HG02763 (cell line): ENCODE results near the gene USP32.
"Not testable (repeated sequence)": the region's sequence is repeated elsewhere in the genome, so short reads cannot be mapped to it uniquely, and the experiment has no call there.

Experiments used
- ATAC-seq: cut with Tn5 transposase; IDR thresholded peaks from one replicate; pipeline ENCODE4 v1.9.1; 2021; ENCODE audit warnings: mild to moderate bottlenecking, moderate library complexity; ENCODE audit not compliant: unreplicated experiment

The USP32 gene

GRCh38 chr17:60342492-60342891 is 49.4 kb downstream of the USP32 start:
- ATAC-seq, result not testable (repeated sequence)

DNA sequence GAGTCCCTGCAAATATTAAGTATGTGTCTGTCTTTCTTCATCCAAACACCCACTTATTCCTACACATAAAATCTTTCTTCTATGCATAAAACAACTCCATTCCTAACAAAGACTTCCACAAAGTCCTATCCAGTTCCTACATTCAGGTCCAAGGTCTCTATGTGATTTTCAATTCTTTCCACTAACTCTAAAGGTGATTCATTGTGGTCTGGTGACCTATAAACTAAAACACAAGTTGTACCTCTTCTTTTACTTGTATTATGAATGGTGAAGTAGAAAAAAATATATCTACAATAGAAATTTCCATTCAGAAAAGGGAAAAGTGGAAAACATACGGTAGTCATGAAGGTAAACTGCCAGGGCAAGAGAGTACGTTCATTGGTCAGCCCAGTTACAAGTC is 56.6 kb downstream of the USP32 start:
- ATAC-seq, result no peak

DNA sequence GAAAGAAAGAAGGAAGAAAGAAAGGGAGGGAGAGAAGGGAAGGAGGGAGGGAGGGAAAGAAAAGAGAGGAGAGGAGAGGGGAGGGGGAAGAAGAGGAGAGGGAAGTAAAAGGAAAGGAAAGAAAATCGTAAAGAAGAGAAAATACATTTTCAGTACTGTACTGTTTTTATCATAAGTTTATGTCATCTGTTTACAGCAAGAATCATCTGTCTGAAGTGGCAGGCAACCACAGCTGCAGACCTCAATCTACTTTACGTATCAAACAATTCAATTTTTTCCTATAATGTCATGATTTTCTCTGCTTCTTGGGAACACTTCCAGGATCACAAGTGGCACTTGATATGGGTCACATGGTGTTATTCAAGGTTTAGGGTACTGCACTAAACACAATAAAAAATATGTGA is 58.3 kb downstream of the USP32 start:
- ATAC-seq, result no peak

- not testable (repeated sequence) for ATAC-seq
These were observed 58.9 kb downstream of the USP32 start for GRCh38 chr17:60333072-60333471.

DNA sequence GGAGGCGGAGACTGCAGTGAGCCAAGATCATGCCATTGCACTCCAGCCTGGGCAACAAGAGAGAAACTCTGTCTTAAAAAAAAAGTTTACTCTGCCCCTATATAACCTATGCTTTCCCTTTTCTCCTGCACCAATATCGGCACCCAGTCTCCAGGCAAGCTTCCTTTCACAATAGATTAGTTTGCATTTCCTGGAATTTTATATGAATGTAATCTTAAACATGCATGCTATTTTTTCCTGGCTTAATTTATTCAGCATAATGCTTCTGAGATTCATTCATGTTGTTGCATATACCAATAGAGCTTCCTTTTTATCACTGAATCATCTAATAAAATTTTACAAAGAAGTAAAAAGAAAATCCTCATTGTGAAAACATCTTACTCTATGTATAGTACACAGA is 59.4 kb downstream of the USP32 start:
- no peak for ATAC-seq

DNA sequence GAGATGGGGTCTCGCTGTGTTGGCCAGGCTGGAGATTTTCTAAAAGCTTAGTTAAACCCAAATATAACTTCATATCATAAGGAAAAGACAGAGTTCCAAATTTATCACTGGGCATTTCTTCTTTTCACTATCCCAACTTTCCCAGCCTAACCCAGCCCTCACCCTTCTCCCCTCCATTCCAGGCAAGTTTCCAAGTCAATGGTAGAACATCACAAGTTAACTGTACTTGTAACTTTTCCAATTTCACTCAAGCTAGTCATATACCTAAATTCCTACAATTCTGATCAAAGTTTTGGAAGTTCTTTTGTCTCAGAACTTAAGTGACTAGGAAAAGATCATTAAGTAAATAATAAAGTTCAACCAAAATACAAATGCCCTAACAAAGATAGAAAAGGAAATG is 61.2 kb downstream of the USP32 start:
- no peak for ATAC-seq

GRCh38 chr17:60328679-60329078 is 63.3 kb downstream of the USP32 start:
- no peak for ATAC-seq

DNA sequence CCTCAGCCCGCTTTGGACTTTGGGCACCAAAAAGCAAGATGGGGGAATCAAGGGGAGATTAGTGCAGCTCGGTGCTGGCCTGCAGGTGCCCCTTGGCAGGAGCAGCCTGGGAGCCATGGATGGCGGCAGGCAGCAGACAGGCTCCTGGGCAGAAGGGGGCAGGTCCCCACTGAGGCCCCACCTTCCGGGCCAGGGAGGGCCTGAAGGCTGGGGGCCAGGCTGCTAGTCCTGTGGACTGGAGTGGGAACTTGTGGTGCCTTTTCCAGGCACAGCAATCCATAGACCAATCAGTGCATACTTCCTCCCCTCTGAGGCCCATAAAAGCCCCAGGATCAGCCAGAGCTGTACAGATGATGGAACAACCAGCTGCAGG is 64.0 kb downstream of the USP32 start:
- ATAC-seq, result no peak

GRCh38 chr17:60327134-60327900 is 64.6 kb downstream of the USP32 start:
- no peak for ATAC-seq

- ATAC-seq, result no peak
These were observed 65.2 kb downstream of the USP32 start for GRCh38 chr17:60326702-60327101.

DNA sequence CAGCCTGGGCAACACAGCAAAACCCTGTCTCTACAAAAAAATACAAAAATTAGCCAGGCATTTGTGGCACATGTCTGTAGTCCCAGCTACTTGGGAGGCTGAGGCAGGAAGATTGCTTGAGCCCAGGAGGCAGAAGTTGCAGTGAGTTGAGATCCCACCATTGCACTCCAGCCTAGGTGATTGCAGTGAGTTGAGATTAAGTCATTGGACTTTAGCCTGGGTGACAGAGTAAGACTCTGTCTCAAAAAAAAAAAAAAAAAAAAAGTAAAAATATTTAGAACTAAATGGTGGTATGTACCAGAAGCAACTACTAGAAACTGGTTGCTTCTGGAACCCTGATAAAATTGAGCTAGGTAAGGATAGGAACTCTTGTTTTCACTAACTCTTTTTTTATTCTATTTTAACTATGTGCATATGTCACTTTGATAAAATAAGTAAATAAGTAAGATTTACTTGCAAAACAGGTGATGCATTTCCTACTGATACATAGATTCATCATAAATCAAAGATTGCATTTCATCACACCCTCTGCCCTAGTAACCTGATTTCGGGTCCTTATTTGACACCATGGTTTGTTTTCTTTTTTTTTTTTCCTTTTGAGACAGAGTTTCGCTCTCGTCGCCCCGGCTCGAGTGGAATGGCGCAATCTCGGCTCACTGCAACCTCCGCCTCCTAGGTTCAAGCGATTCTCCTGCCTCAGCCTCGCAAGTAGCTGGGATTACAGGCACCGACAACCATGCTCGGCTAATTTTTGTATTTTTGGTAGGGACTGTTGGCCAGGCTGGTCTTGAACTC is 66.0 kb downstream of the USP32 start:
- no peak for ATAC-seq

DNA sequence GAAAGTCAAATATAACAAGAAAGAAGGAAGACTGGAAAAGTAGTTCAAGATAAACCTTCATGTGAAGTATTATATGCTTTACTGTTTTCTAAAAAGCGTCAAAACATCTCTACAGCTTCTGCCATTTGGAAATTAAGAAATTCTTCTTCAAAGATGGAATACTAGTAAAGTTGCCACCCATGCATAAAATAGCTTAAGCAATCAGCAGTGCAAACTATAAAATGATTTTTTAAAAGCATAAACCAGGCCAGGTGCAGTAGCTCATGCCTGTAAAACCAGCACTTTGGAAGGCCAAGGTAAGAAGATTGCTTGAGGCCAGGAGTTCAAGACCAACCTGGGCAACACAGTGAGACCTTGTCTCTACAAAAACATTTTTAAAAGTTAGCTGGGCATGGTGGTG is 68.2 kb downstream of the USP32 start:
- no peak for ATAC-seq

GRCh38 chr17:60322056-60322387 is 69.9 kb downstream of the USP32 start:
- no peak for ATAC-seq

DNA sequence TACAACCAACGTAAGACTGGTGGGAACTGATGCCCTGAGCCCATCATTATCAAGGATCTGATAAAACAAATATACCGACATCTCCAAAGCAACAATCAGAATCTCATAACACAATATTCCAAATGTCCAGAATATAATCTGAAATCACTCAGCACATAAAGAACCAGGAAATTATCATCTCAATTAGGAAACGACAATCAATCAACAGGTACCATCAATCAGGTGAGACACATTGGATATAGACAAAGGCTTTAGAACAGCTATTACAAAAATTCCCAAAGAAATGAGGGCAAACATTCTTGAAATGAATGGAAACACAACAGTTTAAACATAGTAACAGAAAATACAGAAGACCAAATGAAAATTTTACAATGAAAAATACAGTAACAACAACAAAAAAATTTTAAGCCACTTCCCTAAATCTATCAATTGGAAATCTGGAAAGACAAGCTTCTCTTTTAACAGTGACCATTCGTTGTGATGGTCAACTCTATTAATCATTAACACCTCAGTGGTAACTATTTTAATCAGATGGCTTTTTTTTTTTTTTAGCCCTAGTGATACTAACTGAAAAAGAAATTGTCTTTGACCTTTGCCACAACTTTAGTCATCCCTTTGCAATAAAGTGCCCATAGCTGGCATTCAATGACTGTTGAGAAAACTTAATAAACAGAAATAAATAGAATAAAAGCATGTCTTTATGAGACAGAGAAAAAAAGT is 70.4 kb downstream of the USP32 start:
- ATAC-seq, result no peak

GRCh38 chr17:60318830-60319229 is 73.1 kb downstream of the USP32 start:
- ATAC-seq, result no peak

- no peak for ATAC-seq
These were observed 73.6 kb downstream of the USP32 start for GRCh38 chr17:60318326-60318725.

DNA sequence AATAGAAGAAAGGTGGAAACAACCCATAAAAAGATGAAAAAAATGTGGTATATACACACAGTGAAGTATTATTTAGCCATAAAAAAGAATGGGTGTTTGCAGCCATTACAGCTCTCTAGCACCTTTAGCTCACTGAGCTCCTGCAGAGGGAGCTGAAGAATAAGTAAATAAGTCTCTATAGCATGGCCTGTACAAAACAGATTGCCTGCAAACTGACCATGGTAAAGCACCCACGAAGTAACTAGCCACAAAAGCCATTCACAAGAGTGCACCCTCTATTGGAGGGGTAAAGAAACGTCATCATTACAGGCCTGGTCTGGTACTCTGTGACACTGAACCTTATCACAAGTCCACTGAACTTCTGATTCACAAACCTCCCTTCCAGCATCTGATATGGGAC is 76.3 kb downstream of the USP32 start:
- no peak for ATAC-seq

DNA sequence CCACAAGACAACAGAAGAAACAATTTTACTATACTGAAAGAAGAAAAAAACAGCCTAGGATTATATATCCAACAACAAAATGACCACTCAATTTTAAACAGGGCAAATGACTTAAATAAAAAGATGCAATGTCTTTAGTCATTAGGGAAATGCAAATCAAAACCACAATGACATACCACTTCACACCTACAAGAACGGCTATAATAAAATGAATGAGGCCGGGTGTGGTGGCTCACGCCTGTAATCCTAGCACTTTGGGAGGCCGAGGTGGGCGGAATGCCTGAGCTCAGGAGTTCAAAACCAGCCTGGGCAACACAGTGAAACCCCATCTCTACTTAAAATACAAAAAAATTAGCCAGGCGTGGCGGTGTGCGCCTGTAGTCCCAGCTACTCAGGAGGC is 77.0 kb downstream of the USP32 start:
- ATAC-seq, result not testable (repeated sequence)

DNA sequence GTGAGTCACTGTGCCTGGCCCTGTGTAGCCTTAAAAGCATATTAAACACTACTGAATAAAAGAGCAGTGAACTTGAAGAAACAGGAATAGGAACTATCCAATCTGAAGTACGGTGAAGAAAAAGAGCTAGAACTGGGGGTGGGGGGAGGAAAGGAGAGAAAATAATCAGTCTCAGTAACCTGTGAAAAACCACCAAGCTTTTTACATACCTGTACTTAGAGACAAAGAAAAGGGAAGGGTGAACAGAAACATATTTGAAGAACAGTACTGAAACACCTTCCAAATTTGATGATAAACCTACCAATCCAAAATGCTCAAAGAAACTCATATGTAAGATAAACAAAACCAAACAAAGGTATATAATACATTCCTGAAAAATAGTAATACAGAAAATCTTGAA is 77.5 kb downstream of the USP32 start:
- ATAC-seq, result no peak

GRCh38 chr17:60311936-60312335 is 80.0 kb downstream of the USP32 start:
- ATAC-seq, result no peak

DNA sequence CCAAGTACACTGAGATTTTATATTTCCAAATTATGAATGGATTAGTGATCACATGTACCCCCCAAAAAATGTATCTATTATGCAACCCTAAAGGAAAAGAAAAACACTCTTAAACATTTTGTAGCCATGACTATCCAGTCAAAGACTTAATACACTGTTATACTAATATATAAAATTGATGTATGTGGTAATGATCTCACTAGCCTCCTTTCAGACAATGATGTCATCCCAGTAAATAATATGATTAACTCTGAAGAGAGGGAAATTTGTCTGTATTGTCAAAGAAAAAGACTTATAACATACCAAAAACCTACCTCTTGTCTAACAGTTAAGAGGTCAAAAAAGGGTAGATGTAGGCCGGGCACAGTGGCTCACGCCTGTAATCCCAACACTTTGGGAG is 80.7 kb downstream of the USP32 start:
- ATAC-seq, result no peak

DNA sequence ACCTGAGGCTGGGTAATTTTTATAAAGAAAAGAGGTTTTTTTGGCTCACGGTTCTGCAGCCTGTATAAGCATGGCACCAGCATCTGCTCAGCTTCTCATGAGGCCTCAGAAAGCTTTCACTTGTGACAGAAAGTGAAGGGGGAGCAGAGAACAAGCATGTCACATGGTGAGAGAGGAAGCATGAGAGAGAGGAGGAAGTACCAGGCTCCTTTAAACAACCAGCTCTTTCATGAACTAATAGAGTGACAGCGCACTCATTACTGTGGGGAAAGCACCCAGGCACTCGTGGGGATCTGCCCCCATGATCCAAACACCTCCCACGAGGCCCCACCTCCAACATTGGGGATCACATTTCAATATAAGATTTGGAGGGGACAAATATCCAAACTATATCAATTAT is 86.8 kb downstream of the USP32 start:
- ATAC-seq, result no peak
